GM21737 (cell line): Measurements from ENCODE around the gene ABCC6.
"Not testable (repeated sequence)": the region's sequence is repeated elsewhere in the genome, so short reads cannot be mapped to it uniquely, and the experiment has no call there.

Source experiments
- ATAC-seq: cut with Tn5 transposase; IDR thresholded peaks from one replicate; pipeline ENCODE4 v1.9.1; 2021; ENCODE audit warnings: mild to moderate bottlenecking, moderate library complexity; ENCODE audit not compliant: unreplicated experiment

Gene ABCC6

DNA sequence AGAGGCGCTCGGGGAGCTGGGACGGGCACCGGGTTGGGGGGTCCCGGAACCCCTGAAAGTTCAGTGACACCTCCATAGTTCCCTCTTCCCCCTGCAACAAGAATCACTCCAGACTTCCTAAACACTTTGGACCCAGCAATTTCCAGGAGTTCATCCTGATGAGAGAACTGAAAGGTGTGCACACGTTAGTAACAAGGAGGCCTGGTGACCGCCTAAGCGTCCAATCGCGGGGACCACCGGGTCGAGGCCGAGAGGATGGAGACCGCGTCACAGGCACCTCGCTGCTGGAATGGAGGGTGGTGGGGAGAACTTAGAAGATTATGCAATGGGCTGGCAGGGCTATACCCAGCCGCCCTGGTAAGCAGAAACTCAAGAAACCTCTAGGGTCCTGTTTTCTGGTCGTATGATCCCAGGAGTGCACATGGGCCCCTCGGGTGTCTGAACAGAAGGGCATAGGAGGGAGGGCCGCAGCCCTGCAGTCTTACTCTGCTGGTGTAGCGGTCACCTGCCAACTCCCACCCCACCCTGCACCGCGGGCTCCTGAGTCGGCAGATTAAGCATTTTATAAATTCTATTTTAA lies 458 bp upstream of the ABCC6 start:
- ATAC-seq, result not testable (repeated sequence)

DNA sequence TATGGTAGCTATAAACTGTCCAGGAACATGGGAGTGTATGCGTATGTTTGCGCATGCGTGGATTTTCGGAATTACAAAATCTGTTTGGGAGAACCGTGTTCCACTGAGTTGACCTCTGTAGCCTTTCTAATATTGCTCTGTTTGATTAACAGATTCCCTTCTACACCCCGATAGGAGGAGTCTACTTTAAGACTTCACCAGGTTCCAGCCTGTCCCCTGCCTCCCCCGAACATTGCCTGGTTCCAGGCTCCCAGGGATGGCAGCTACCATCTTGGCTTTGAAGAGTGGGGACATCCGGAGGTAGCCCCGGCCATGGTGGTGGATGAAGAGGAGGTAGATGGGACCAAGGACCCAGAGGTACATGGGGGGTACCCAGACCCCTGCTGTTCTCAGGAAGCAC lies 1.9 kb downstream of the ABCC6 start:
- ATAC-seq, result not testable (repeated sequence)

DNA sequence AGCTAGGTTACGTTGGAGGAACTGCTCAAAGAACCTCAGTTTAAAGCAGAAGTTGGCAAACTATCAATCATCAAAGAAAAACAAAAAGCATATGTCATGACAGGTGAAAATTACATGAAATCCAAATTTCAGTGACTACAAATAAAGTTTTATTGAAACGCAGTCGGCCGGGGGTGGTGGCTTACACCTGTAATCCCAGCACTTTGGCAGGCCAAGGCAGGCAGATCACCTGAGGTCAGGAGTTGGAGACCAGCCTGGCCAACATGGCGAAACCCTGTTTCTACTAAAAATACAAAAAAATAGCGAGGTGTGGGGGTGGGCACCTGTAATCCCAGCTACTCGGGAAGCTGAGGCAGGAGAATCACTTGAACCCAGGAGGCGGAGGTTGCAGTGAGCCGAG lies 2.8 kb downstream of the ABCC6 start:
- not testable (repeated sequence) for ATAC-seq

DNA sequence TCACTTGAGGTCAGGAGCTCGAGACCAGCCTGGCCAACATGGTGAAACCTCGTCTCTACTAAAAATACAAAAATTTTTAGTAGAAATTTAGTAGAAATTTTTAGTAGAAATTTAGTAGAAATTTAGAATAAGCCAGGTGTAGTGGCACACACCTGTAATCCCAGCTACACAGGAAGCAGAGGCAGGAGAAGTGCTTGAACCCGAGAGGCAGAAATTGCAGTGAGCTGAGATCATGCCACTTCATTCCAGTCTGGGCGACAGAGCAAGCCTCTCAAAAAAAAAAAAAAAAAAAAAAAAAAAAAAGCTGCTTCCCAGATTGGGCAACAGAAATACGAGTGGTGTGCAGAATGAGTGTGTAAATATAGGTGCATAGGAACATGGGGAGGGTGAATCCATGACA lies 4.5 kb downstream of the ABCC6 start:
- not testable (repeated sequence) for ATAC-seq

DNA sequence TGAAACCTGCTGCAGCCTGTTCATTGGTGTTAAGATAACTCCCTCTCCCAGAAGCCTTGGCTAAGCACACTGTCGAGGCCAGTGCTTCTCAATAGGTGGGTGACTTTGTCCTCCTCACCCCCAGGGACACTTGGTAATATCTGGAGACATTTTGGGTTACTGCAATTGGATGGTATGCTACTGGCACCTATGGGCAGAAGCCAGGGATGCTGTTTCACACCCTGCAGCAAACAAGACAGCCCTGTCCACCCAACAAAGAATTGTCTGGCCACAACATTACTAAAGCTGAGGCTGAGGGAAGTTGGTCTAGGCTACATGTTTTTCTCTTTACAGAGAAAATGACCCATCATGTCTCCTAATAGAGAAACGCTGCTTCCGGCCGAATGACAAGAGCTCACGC lies 4.9 kb downstream of the ABCC6 start:
- not testable (repeated sequence) for ATAC-seq

DNA sequence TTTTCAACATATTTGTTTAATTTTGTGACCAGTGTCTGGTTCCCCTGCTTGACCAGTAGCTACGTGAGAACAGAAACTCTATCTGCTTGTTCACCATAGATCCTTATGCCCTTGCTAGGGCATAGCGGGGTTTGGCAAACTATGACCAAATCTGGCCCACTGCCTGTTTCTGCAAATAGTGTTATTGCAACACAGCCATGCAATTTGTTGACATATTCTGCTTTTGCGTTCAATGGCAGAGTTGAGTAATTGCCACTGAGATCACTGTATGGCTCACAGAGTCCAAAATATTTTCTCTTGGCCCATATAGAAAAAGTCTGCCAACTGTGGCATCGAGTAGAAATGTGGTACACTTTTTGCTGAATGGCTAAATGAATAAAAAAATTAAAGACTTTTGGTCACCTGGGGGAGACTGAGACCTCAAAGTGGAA lies 9.4 kb downstream of the ABCC6 start:
- not testable (repeated sequence) for ATAC-seq

DNA sequence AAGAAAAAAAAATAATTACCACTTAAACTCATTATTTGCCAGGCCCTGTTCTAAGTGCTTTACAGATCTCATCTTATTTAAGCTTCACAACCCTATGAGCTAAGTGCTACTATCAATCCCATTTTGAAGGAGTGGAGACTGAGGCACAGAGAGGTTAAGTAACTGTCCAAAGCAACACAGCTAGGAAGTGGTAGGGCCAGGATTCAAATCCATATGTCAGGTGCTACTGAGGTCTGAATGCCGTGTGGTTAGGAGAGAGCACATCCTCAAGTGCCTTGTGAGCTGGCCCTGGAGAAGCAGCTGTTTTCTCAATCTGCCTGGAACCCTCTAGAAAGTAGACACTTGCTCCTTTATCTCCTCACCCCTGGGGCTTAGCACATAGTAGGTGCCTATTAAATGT lies 11.9 kb downstream of the ABCC6 start:
- ATAC-seq, result not testable (repeated sequence)

DNA sequence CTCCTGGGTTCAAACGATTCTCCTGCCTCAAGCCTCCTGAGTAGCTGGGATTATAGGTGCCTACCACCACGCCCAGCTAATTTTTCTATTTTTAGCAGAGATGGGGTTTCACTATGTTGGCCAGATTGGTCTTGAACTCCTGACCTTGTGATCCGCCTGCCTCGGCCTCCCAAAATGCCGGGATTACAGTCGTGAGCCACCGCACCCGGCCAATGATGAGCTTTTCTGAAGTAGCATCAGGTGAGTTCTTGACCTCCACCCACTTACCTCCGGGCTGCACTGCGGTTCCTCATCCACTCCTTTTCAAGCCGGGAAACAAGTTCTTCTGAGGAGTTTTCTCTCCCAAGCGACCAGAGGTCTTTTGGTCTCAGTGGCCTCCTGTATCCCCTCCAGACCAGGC lies 14.8 kb downstream of the ABCC6 start:
- not testable (repeated sequence) for ATAC-seq

DNA sequence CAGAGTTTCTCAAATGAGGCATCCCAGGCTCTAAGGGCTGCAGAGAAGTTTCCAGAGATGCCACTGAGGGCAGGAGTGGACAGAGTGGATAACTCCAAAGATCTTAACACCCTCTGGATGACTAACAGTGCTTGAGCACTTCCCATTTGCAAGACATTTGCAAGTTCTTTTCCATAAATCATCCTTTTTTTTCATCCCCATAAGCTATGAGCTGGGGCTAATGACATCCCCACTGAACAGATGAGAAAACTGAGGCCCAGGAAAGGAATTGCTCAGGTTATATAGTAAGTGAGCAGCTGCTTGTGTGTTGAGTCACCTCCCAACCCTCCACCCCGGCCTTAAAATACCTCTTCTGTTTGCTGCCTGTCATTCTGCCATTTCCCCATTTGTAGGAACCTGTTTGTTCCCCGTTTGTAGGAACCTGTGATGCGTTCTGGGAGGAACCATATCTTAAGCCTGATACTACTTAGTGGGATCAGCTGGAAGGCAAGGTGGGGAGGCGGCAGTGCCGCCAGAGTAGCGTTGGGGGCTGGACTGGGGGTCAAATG lies 15.4 kb downstream of the ABCC6 start:
- ATAC-seq, result not testable (repeated sequence)

DNA sequence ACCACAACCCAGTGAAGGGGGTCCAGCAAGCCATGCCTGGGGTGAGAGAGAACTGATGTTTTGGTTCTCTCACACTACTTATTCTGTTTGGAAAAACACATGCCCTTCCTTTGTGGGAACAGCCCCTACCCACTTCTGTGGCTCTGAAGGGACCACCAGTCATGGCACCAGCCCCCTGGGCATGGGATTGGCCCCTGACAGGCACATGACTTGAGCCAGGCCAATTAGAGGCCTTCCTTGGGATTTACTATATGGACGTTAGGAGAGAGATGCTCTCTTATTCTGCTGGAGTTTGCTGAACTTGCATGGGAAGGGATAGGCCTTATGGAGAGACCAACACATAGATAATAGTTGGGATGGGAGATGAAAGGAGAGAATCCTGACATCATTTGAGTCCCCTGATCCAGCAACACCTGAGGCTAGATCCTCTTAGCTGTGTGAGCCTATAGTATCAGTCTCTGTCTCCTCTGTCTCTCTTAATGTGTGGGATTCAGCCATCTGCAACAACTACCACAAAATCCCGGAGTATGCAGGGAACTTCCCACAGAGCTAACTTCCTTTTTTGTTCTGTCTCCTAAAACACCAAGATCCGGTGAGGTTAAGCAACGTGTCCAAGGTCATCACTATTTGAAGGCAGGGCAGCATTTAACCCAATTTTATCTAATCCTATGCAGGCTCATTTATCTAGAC lies 16.1 kb downstream of the ABCC6 start:
- ATAC-seq, result not testable (repeated sequence)

DNA sequence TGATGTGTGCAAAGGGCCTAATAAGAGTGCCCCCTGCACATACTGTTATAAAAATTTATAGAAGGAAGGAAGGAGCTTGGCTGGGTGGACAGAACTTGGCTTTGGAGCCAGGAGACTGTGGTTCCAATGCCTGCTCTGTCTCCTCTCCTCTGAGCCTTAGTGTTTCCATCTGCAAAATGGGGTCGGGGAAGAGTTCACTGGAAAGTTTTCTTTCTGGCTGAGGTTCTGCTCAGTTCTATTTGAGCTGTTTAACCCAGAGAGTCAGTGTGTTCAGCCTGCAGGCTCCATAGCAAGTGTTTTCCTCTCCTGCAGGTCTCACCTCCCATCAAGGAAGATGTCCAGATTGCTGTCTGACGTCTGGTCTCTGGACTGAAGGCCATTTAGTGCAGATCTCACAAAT lies 17.4 kb downstream of the ABCC6 start:
- not testable (repeated sequence) for ATAC-seq

DNA sequence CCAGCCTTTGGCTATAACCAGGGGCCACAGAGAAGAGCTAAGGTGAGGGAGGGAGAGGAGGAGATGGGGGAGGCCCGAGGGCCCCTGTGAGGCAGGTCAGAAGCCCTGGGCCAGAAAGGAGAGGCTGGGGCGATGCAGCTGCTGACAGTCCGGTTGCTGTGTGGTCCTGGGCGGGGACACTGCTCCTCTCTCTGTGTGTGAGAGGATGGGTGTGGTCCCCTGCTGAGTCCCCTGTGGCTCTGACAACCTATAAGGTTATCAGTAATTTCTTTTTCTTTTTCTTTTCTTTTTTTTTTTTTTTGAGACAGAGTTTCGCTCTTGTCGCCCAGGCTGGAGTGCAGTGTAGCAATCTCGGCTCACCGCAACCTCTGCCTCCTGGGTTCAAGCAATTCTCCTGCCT lies 18.7 kb downstream of the ABCC6 start:
- not testable (repeated sequence) for ATAC-seq

DNA sequence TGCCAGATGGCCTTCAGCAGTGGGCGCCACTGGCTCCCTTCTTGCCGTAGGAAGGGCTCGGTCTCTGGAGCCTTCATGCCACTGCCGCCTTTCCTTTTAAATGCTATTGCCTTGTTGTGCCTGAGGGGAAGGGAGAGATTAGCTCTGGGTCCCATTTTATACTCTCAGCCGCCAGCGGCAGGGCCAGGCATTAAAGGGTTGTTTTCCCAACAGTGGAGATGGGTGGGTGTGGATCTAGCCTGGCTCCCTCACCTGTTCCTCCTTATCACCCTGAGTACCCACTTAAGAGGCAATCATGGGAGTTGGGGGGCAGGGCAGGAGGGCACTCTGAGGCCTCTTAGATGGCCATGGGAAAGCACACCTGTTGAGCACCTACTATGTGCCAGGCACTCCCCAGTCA lies 19.8 kb downstream of the ABCC6 start:
- not testable (repeated sequence) for ATAC-seq

DNA sequence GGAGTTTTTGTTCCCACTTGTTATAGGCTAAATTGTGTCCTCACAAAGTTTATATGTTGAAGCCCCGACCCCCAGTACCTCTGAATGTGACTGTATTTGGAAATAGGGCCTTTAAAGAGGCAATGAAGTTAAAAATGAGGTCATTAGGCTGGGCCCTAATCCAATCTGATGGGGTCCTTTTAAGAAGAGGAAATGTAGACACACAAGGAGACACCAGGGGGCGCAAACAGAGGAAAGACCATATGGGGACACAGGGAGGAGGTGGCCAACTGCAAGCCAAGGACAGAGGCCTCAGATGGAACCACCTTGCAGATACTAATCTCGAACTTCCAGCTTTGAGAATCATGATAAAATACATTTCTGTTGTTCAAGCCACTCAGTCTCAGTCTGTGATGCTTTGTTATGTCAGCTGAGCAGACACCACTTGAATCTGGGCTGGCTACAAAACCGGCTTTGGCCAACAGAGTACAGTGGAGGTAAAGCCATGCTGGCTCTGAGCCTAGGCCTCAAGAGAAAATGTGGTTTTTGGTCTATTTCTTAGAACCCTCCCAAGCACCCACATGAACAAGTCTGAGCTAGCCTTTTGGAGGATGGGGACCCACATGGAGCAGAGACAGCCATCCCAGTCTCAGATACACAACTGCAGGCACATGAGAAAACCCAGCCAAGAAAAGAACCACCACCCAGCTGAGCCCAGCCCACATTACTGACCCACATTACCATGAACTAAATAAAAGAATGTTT lies 20.7 kb downstream of the ABCC6 start:
- not testable (repeated sequence) for ATAC-seq

DNA sequence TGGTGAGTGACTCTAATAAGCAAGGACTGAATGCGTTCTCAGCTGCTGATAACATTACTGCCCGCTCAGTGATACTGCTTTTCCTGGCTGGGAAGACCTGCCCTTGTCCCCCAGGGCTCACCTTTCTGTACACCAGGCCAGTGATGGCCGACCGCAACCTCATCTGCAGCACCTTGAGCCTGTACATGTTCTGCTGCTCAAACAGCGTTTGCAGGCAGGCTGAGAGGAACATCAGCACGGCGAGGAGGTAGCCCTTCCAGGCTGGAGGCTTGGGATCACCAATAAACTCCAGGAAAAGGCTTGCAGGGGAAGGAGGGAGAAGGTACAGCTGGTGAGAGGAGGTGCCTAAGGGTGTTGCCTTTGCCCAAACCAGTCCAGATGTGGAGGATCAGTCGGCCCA lies 21.4 kb downstream of the ABCC6 start:
- ATAC-seq, result not testable (repeated sequence)

DNA sequence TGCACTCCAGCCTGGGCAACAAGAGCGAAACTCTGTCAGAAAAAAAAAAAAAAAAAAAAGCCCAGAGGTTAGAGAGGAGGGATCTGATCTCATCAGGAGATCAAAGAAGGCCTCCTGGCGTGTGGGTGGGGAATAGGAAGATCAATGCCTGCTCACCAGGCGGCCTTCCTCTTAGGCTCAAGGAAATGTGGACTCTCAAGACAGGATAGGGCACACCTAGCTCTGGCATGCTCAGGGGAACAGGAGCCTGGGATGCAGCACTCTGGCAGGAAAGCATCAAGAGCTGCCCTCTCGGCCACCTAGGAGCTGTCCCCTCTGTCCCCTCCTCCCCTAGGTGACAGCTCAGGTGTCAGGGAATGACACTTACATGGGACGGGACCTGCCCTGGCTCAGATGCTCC lies 22.9 kb downstream of the ABCC6 start:
- ATAC-seq, result not testable (repeated sequence)

DNA sequence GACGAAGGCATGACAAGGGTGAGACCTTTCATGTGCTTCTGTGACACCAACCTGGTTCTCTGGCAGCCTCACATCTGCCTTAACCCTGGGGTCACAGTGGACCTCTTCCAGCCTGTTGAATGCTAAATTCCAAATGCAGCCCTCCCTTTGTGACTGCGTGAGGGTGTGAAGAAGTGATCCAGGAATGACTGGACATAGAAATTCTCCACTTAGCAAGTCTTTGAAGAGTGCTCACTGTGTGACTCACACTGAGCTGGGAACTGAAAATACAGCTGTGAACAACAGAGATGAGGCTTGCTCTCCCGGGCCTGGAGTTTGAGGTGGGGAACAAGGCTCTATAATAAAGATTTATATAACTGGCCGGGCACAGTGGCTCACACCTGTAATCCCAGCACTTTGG lies 23.9 kb downstream of the ABCC6 start:
- ATAC-seq, result not testable (repeated sequence)

DNA sequence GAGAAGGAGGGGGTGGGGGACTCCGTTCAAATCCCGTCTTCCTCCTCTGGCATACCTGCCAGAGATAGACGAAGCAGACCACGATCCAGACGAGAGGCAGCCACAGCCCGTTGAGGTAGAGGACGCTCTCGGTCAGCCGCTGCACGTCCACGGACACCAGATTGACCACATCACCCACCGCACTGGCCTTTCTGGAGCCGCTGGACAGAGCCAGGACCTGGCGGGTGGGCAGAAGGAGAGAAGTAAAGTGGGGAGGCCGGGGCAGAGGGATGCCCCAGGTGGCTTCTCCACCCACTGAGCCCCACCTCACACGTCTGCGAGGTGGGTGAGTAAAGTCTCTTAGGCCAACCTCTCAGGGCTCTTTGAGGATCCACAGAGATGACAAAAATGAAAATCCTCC lies 25.3 kb downstream of the ABCC6 start:
- ATAC-seq, result no peak

DNA sequence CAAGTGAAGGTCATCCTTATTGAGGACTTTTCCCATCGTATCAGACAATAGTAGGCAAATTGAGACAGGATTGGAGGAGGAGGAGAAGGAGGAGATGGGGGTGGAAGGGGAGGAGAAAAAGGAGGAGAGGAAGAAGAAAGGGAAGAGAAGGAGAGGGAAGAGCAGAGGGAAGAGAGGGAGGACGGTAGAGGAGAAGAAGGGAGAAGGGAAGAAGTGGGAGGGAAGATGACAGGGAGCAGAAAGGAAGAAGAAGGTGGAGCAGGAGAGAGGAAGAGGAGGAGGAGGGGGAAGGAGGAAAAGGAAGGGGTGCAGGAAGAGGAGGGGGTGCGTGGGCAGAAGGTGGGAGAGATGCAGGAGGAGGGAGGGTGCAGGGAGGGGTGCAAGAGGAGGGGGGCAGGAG lies 26.0 kb downstream of the ABCC6 start:
- no peak for ATAC-seq

DNA sequence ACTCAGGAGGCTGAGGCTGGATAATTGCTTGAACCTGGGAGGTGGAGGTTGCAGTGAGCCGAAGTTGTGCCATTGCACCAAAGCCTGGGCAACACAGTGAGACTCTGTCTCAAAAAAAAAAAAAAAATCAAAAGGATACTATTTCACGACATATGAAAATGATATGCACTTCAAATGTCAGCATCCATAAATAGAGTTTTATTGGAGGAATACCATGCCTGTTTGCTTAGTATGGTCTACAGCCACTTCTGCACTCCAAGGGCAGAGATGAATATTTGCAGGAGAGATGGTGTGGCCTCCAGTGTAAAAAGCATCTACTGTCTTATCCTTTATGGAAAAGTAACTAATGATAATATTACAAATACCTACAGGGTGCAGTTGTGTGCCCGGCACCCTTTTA lies 27.2 kb downstream of the ABCC6 start:
- ATAC-seq, result no peak

DNA sequence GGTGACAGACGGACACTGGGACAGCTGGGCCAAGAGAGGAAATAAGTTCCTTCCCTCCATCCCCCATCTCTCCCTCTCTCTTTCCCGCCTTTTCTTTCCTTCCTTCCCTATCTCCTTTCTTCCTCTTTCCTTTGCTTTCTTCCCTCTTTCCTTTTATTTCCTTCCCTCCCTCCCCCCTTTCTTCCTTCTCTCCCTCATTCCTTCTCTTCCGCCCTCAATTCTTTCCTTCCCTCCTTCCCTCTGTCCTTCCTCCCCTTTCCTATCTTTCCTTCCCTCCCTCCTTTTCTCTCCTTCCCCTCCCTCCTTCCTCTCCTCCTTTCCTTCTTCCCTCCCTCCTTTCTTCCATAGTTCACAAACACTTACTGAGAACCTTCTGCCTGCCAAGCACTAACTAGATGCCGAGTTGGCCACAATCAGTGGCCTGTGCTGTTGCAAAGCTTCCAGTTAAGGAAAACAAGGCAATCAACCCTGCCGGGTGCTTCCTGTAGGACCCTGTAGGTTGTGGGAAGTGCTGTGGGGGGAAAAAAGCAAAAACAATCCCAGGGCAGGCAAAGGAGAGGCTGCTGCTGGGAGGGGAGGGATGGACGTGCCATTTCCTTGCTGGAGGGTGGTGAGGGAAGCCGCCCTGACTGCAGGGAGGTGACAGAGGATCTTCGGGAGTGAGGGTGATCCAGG lies 31.7 kb downstream of the ABCC6 start:
- ATAC-seq, result no peak
